B cell (primary cell): ENCODE measurements around the gene MON1B. TPM values are rescaled to one million over a fixed set of nuclear protein-coding genes. Genes with fewer than 3 reads are reported as not detected.
A peak's percentile ranks its signal among the peaks of the same experiment; 100 is the strongest.

Experiments used
- ATAC-seq: fragments of 200-7000 bp; cut with Tn5 transposase; one replicate; pipeline ENCODE4 v1.10.0; 2021; ENCODE audit warnings: low read depth, mild to moderate bottlenecking, moderate number of reproducible peaks, moderate library complexity
- CTCF ChIA-PET: fragments of 350-600 bp; sonication (Branson Sonifier 250); formaldehyde crosslinking; loops from one replicate; lab custom pipeline; 2021; ENCODE audit warnings: antibody characterized with exemption, inconsistent platforms; lab: Charles Lee
- POLR2A ChIA-PET: fragments of 350-600 bp; sonication (Branson Sonifier 250); formaldehyde crosslinking; loops from one replicate; lab custom pipeline; 2021; ENCODE audit warnings: antibody characterized with exemption; lab: Charles Lee
- DNase-seq: peaks from one replicate; pipeline ENCODE4 v3.0.0; 2013
- H2AFZ ChIP-seq: 2 replicates; pipeline ENCODE4 v1.6.1; 2012; ENCODE audit warnings: mild to moderate bottlenecking, low read depth, low read length; ENCODE audit not compliant: insufficient read depth, poor library complexity, severe bottlenecking
- H3K27ac ChIP-seq, 2 donors: 1 replicate in 1 of 2; 2 replicates in 1 of 2; pipeline ENCODE4 v1.5.1; 2012 to 2013; ENCODE audit warnings: low read length in 2 of 2, mild to moderate bottlenecking in 2 of 2, moderate library complexity in 1 of 2
- H3K27me3 ChIP-seq, 4 experiments: fragments of 200-600 bp in 1 of 4; sonication (generic) in 1 of 4; replicated peaks in 1 of 4; 1 replicate in 2 of 4; 2 replicates in 2 of 4; pipeline versions ENCODE4 v1.6.1 to v1.7.0; 2013 to 2016; ENCODE audit warnings: low read length in 3 of 4, mild to moderate bottlenecking in 2 of 4, mixed read lengths in 1 of 4, moderate library complexity in 1 of 4; ENCODE audit not compliant: insufficient read depth in 4 of 4, control insufficient read depth in 3 of 4; ENCODE audit errors: control extremely low read depth in 1 of 4
- H3K36me3 ChIP-seq, 2 experiments: replicated peaks in 1 of 2; 1 replicate in 1 of 2; 2 replicates in 1 of 2; pipeline versions ENCODE4 v1.6.1 to v1.7.1; 2013; ENCODE audit warnings: low read length in 1 of 2; ENCODE audit not compliant: insufficient read depth in 2 of 2, control insufficient read depth in 1 of 2; ENCODE audit errors: control extremely low read depth in 1 of 2, extremely low read depth in 1 of 2
- H3K4me1 ChIP-seq, 2 donors: fragments of 200-600 bp in 1 of 2; sonication (generic) in 1 of 2; 1 replicate in 1 of 2; 2 replicates in 1 of 2; pipeline versions ENCODE4 v1.5.1 to v1.6.1; 2013 to 2017; ENCODE audit warnings: low read length in 2 of 2; ENCODE audit not compliant: control insufficient read depth in 2 of 2, insufficient read depth in 2 of 2
- H3K4me2 ChIP-seq: replicated peaks from 2 replicates; pipeline ENCODE3; 2012; ENCODE audit warnings: mild to moderate bottlenecking, low read depth, low read length; ENCODE audit not compliant: poor library complexity, severe bottlenecking
- H3K4me3 ChIP-seq, 5 experiments: fragments of 200-600 bp in 1 of 5; sonication (generic) in 1 of 5; 1 replicate in 3 of 5; 2 replicates in 2 of 5; pipeline versions ENCODE4 v1.5.1 to v1.7.0; 2011 to 2016; ENCODE audit warnings: low read length in 4 of 5, mild to moderate bottlenecking in 4 of 5, low read depth in 2 of 5, control low read depth in 1 of 5, moderate library complexity in 1 of 5; ENCODE audit not compliant: insufficient read depth in 1 of 5; ENCODE audit errors: control extremely low read depth in 1 of 5, extremely low read depth in 1 of 5
- H3K79me2 ChIP-seq: fragments of 200-600 bp; sonication (generic); one replicate; pipeline ENCODE4 v1.6.0; 2016; ENCODE audit warnings: low read length; ENCODE audit not compliant: control insufficient read depth, insufficient read depth
- H3K9ac ChIP-seq: fragments of 200-600 bp; sonication (generic); 2 replicates; pipeline ENCODE4 v1.6.1; 2017; ENCODE audit warnings: mild to moderate bottlenecking, low read length, moderate library complexity
- H3K9me3 ChIP-seq, 3 donors: one replicate each; pipeline versions ENCODE4 v1.6.1 to v1.7.1; 2013; ENCODE audit warnings: low read length in 2 of 3; ENCODE audit not compliant: control insufficient read depth in 2 of 3, insufficient read depth in 1 of 3; ENCODE audit errors: control extremely low read depth in 1 of 3
- H4K20me1 ChIP-seq: 2 replicates; pipeline ENCODE4 v1.6.0; 2012; ENCODE audit warnings: mild to moderate bottlenecking, low read length; ENCODE audit not compliant: insufficient read depth, control insufficient read depth, poor library complexity, severe bottlenecking
- H3K27ac Mint-ChIP-seq: one replicate; pipeline ENCODE4 v1.8.0; 2021; ENCODE audit warnings: mixed read lengths
- H3K27me3 Mint-ChIP-seq: one replicate; pipeline ENCODE4 v1.8.0; 2021; ENCODE audit warnings: mixed read lengths
- H3K4me1 Mint-ChIP-seq: one replicate; pipeline ENCODE4 v1.8.0; 2021; ENCODE audit warnings: mixed read lengths
- H3K4me3 Mint-ChIP-seq: one replicate; pipeline ENCODE4 v1.8.0; 2021; ENCODE audit warnings: mixed read lengths
- H3K9me3 Mint-ChIP-seq: one replicate; pipeline ENCODE4 v1.8.0; 2022; ENCODE audit warnings: mixed read lengths; ENCODE audit not compliant: insufficient read depth
- EZH2 ChIP-seq: IDR thresholded peaks from 2 replicates; pipeline ENCODE4 v1.6.1; 2012; ENCODE audit warnings: borderline replicate concordance, low read depth, mild to moderate bottlenecking, moderate library complexity, low read length; ENCODE audit not compliant: insufficient read depth, poor library complexity, severe bottlenecking
- WGBS: methylation state at CpG from one replicate; pipeline ENCODE4 v1.1.5; 2013; ENCODE audit warnings: missing lambda C conversion rate; ENCODE audit not compliant: insufficient coverage; 5-methylcytosine and 5-hydroxymethylcytosine counted together
- intact Hi-C: fragments of 100-400 bp; cut with micrococcal nuclease; formaldehyde crosslinking; loops from one replicate; pipeline ENCODE4 v1.10.0; 2022
- polyA plus RNA-seq: library from polyadenylated mRNA; depleted of rRNA; stranded (reverse); fragments of >200 nt; gene quantifications from 2 replicates; pipeline ENCODE4 v1.2.3, GENCODE V29; 2012
- total RNA-seq, 2 donors: library from RNA; stranded (reverse); fragments of 120-200 nt in 1 of 2; gene quantifications; 1 replicate in 1 of 2; 2 replicates in 1 of 2; pipeline versions ENCODE4 v1.2.3 to v1.2.4, GENCODE V29; 2013 to 2022
- TF ChIP-seq, protein P1 (sequence below): fragments of 200-600 bp; IDR thresholded peaks from one replicate; pipeline ENCODE4 v1.8.0; 2022; ENCODE audit warnings: antibody characterized with exemption, mild to moderate bottlenecking

MON1B gene
- total and polyA plus RNA-seq, 2 donors (not counting 1 experiment from before 2014, with no cell fraction given): 35.0 to 79.1 TPM

DNA sequence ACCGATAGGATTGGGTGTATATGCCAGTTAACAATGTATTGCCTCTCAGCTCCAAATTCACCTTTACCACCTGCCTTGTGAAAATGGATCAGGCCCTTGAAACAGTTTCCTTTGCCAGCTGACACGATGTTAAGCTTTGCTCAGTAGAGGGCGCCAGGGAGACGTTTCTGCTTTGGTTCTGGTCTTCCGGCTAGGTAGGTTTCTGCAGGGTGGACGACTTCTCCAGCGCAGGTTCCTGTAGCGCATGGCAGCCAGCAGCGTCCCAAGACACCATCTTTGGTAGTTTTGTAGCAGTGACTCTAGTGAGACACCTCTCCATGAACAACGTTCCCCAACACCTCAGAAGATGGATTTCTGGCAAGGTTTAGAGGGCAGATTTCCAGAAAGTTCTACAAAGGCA is 32.2 kb downstream of the MON1B start:
- no peak overlapping the region for H2AFZ ChIP-seq
- intact Hi-C loops: no loop called here
- no peaks in the 10 kb centered on the region for H3K79me2 ChIP-seq
- ChIA-PET POLR2A (no interaction called here), CTCF (interaction anchor here (1.1 to 1.7 kb wide), 2 partner anchors 11 to 32 kb away, joined by 3 to 5 read pairs; partner anchors contain the start of gene MON1B)
- H3K36me3 ChIP-seq: no peaks in the 10 kb centered on the region
- H3K4me1 ChIP-seq: no peaks in the 10 kb centered on the region
- Mint-ChIP-seq H3K4me1 (no peaks in the 10 kb centered on the region), H3K27me3 (peaks cover 2% of the 10 kb centered on the region), H3K9me3 (no peaks in the 10 kb centered on the region), H3K27ac (no peak overlapping the region), H3K4me3 (no peak overlapping the region)
- H3K9ac ChIP-seq: no peak overlapping the region
- H3K27ac ChIP-seq: no peak overlapping the region
- ATAC-seq (no peak), DNase-seq (peak; percentile 24)
- TF ChIP-seq, protein P1, sequence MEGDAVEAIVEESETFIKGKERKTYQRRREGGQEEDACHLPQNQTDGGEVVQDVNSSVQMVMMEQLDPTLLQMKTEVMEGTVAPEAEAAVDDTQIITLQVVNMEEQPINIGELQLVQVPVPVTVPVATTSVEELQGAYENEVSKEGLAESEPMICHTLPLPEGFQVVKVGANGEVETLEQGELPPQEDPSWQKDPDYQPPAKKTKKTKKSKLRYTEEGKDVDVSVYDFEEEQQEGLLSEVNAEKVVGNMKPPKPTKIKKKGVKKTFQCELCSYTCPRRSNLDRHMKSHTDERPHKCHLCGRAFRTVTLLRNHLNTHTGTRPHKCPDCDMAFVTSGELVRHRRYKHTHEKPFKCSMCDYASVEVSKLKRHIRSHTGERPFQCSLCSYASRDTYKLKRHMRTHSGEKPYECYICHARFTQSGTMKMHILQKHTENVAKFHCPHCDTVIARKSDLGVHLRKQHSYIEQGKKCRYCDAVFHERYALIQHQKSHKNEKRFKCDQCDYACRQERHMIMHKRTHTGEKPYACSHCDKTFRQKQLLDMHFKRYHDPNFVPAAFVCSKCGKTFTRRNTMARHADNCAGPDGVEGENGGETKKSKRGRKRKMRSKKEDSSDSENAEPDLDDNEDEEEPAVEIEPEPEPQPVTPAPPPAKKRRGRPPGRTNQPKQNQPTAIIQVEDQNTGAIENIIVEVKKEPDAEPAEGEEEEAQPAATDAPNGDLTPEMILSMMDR: peak; percentile 45
- no peak for TF ChIP-seq EZH2
- H3K27me3 ChIP-seq: peaks cover 0 to 3% (median 0%) of the 10 kb centered on the region in 4 experiments
- 73% methylated on average over 7 of the region's 10 CpGs for WGBS
- no peaks in the 10 kb centered on the region for H3K9me3 ChIP-seq
- H3K4me3 ChIP-seq: no peak overlapping the region
- H3K4me2 ChIP-seq: no peak overlapping the region
- no peaks in the 10 kb centered on the region for H4K20me1 ChIP-seq

DNA sequence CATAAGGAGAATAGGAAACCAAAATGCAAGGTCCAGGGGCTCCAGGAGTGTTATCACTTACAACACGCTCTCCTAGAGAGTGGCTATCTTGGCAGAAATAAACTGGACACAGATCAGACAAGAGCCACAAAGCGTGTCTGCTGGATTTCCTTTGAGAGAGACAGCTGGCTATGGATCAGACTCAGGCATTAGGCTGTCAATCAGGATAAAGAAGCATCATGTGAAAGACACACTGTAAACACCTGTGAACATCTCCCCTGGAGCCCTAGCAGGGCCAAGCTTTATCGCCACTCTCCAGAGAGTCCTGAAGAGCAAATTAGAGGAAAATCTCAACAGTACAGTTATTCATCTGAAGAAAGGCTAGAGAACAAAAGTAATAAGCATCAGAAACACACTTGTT is 34.2 kb downstream of the MON1B start:
- Mint-ChIP-seq H3K27me3 (peaks cover 7% of the 10 kb centered on the region), H3K27ac (no peak overlapping the region), H3K4me3 (no peak overlapping the region), H3K9me3 (no peaks in the 10 kb centered on the region), H3K4me1 (no peaks in the 10 kb centered on the region)
- no peak overlapping the region for H3K27ac ChIP-seq
- no peaks in the 10 kb centered on the region for H3K79me2 ChIP-seq
- no peaks in the 10 kb centered on the region for H4K20me1 ChIP-seq
- no peak overlapping the region for H3K4me2 ChIP-seq
- intact Hi-C loops: no loop called here
- no peak overlapping the region for H2AFZ ChIP-seq
- 100% methylated on average over 2 of the region's 3 CpGs for WGBS
- no peak for TF ChIP-seq EZH2
- TF ChIP-seq, protein P1: no peak
- H3K4me3 ChIP-seq: no peak overlapping the region
- ChIA-PET POLR2A (no interaction called here), CTCF (no interaction called here)
- H3K36me3 ChIP-seq: no peaks in the 10 kb centered on the region
- no peaks in the 10 kb centered on the region for H3K9me3 ChIP-seq
- DNase-seq: no peak
- no peak for ATAC-seq
- H3K4me1 ChIP-seq: no peaks in the 10 kb centered on the region
- H3K9ac ChIP-seq: no peak overlapping the region
- peaks cover 0 to 3% (median 0%) of the 10 kb centered on the region in 4 experiments for H3K27me3 ChIP-seq
